G401.6 (cell line): ENCODE measurements around the gene CMTR1.
"Not testable (repeated sequence)": the region's sequence is repeated elsewhere in the genome, so short reads cannot be mapped to it uniquely, and the experiment has no call there.

Source experiments
- FAIRE-seq: peaks from 2 replicates; lab custom pipeline; 2012; peaks lifted over from hg19 to GRCh38; lab: Jason Lieb, UNC

Gene CMTR1

GRCh38 chr6:37491830-37492208, 58.8 kb downstream of the CMTR1 start:
- FAIRE-seq: no peak

DNA sequence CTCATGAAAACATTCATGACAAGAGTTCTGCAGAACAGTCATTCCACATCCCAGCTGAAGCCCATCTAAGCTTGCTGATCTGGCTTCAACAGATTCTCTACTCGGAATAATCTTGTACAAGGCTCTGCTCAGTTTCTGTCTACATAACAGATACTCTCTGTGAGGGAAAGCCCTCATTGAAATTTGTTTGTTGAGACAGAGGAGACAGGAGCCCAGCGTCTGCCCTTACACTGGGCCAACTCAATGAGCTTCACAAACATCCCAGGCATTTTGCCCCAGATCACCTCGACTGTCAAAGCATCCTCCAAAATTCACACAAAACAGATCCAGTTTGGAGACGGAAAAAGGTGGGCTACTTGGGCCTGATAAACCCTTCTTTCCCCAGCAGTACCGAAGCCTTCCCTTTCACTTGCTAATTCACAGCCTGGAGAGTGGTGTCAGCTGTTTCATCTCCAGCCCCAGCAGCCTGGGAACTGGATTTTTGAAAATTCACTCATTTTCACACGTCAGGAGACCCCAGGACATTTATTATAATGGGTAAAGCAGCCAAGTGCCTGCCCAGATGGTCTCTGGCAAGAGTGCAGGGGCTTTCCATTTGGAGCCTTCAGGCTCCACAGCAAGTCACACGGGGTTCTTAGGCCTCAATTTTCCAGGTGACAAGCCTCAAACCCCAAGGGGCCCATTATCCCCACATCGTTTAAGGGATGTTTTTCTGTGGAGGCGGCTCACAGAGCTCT, 59.4 kb downstream of the CMTR1 start:
- no peak for FAIRE-seq

DNA sequence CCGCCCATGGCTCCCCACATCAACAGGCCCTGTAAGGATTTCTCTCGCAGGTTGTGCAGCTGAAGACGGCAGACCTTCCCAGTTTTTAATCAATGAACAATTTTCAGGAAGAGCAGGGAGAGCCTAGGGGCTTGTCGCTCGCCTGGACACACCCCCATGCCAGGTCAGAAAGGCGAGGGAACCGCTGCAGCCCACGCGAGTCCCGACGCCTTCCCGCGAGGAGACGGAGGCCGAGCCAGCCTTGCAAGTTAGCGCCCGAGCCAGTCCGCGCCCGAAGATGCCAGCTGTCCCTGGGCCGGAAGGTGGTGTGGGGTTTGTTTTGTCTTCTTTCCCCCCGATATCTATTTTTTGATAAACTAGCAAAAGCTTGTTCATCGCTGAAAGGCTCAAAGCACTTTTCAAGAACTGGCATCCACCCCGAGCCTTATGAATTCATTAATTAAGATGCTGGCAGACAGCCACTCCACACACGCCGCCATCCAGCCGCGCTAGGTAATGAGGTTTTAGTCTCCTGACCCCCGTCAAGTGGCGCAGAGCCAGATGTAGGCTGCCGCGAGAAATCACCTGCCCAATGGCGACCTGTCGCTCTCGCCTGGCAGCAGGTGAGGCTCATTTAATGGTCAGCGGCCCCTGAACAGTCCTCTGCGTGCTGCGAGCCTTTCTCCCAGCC, 60.1 kb downstream of the CMTR1 start:
- FAIRE-seq: no peak

- no peak for FAIRE-seq
Observed at GRCh38 chr6:37493661-37493995, 60.6 kb downstream of the CMTR1 start.

GRCh38 chr6:37495244-37495934, 62.4 kb downstream of the CMTR1 start:
- no peak for FAIRE-seq

GRCh38 chr6:37496951-37497885, 64.2 kb downstream of the CMTR1 start:
- no peak for FAIRE-seq

DNA sequence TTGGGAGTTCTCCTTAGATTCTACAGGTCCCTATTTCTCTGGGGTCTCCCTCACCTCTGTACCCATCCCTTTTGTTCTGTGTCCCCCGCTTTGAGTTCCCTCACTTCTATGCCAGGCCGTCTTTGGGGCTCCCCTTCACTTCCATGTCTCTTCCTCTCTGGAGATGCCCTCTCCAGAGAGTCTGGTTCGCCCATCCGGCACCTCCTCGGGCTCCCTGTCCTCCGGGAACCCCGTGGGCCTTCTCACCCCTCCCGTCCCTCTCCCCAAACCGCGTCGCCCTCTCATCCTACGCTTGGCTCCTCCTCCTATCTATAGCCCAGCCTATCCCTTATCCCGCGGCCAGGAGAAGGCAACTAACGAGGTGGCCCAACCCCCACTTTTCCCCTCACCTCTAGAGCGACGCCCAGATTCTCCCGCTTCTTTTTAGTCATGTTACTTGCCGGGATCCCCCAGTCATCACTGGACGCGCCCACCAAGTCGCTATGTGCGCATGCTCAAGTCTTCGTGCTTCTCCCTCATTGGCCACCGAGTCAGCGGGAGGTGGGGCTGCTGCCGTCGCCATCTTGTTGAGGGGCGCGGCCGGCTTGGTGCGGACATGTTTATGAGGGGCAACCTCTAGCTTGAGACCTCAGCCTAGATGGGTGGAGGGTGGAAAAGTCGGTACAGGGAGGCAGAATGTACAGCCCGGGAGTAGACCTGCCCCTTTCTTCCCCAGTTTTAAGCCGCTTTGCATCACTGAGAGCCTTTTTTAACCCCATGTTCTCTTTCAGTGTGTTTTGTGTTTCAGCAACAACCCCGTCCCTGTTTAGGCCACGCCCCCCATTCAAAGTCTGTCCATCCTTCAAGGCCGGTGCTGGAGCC, 66.6 kb downstream of the CMTR1 start, which contains the start of gene CCDC167:
CCDC167 (minus strand) TSS at position 461 of the 861 bp plus-strand sequence; CDS start at position 431, 30 bp downstream.
- peak; percentile 98 for FAIRE-seq

DNA sequence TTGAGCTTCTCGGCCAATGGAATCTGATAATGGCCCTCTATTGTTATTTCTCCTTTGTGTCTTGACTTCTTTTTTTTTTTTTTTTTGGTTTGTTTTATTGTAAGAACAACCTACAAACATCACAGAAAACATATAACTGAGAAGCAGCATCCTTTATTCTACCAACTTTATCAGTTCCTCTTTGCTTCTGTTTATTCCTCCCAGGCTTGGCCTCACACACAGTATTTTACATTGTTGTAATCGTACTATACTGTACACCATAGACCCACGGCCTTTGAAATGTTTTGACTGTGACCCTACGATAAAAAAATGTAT, 67.2 kb downstream of the CMTR1 start:
- FAIRE-seq: no peak

- FAIRE-seq: not testable (repeated sequence)
Observed at GRCh38 chr6:37500904-37501303, 67.9 kb downstream of the CMTR1 start.

- FAIRE-seq: no peak
Observed at GRCh38 chr6:37501632-37502491, 68.8 kb downstream of the CMTR1 start.

GRCh38 chr6:37502703-37503291, 69.8 kb downstream of the CMTR1 start:
- no peak for FAIRE-seq

- FAIRE-seq: no peak
Observed at GRCh38 chr6:37503309-37503965, 70.4 kb downstream of the CMTR1 start.

DNA sequence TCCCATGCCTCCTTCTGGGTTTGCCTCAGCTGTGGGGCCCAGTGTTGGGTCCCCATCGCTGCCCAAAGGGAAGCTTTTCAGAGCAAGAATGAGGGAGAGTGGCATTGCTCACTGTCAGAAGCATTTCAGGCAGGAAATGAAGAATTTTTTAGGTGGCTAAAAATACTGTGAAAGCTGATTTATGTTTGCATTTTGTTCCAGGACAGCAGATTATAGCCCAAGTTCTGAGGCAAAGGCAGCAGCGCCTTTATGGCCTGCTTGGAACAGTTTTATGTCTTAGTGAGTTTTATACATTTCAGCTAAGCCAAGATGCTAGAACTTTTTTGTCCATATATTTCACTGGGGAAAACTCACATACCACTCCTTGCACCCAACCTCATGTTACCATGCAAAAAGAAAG, 71.0 kb downstream of the CMTR1 start:
- FAIRE-seq: no peak

DNA sequence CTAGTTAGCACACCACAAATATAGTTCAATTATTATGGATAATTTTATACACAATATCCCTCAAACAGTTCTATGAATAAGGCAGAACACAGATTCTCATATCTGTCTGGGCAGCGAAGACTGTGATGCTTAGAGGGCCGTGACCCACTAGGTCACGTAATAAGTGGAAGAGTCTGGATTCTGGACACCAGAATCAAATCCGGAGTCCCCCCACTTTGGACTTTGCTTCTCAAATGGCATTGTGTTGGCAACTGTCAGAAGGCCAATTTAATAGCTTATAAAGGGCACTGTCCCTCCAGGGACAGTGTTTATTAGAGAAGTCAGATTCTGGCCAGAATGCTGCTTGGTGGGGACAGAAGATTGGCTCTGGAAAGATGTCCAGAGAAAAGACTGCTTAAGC, 73.5 kb downstream of the CMTR1 start:
- no peak for FAIRE-seq

DNA sequence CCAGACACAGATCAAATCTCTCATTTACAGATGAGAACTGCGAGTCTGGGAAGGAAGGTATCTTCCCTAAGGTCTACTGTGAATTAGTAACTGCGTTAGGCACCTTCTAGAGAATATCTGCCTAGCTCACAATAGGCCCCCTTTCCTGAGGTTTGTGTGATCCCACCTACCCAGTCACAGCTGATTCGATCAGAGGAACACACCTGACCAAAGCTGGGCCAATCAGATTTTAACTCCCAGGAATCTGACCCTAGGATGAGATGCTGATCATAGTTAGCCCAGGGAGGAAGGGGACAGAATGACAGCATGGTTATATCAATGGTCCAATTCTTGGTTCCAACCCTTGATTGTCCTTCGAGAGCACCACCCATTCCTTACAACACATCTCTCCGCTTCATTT, 74.1 kb downstream of the CMTR1 start:
- no peak for FAIRE-seq

DNA sequence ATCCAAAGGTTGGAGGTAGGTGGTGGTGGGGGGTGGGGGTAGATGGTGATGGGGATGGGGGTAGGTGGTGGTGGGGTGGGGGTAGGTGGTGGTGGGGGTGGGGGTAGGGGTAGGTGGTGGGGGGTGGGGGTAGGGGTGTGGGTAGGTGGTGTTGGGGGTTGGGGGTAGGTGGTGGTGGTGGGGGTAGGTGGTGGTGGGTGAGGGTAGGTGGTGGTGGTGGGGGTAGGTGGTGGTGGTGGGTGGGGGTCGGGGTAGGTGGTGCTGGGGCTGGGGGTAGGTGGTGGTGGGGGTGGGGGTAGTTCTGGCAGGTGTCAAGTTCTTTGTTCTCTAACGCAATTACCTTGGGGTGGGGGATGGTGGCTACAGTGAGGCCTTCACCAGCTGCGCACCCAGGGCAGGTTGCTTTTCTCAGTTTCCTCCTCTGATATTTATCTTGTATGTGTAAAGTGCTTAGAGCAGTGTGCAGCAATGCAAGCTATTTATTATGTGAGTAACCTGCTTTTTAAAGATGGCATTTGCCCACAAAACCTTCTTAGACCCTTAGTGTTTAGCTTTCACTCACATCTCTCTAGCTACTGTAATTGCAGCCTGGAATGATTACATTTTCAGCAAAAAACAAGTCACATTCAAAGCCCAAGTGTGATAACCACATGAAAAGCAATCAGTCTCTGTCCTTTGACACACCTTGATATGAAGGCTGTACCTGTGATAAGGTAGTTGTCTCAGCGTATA, 74.8 kb downstream of the CMTR1 start:
- FAIRE-seq: no peak

- FAIRE-seq: no peak
Observed at GRCh38 chr6:37511201-37511600, 78.2 kb downstream of the CMTR1 start.

- FAIRE-seq: no peak
Observed at GRCh38 chr6:37511910-37512399, 78.9 kb downstream of the CMTR1 start.
